ENCODE measurements around the gene ATG5. TPM values are rescaled to one million over a fixed set of nuclear protein-coding genes. Genes with fewer than 3 reads are reported as not detected.

Gene ATG5
- total and polyA plus RNA-seq, 2 donors (not counting 1 experiment from before 2014, with no cell fraction given): 13.6 to 26.3 TPM

DNA sequence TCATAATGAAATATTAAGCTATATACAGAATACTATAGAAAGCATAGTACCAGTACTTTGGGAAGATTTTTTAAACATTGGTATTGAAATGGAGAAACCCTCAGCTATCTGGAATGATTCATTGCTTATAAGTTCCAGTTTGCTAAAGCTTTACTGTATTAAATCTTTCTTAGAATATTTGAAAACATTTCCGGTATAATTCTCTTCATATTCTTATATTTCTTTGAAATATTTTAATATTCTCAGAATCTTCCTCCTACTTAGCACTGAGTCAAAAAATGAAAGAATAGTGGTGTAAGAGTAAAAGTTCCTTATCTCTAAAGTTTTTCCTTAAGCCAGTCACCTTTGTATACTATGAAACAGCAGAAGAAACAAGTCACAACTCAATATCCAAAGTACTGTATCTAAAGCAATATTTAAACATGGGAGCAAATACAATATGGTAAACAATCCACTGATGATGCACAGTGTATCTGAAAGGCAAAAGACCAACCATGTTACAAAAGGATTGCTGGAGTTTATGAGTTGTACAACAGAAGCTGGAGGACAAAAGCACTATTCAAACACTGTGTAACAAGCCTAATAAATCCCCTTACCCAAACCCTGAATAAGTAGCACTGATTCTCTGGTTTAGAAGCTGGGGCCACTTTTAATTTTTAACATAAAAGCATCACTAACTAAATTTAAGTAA, 137.3 kb downstream of the ATG5 start:
- ATAC-seq (ENCODE audit: low read depth) (no peak), DNase-seq (no peak)
- no peaks in the 10 kb centered on the region for H3K9me3 Mint-ChIP-seq (ENCODE audit: insufficient read depth)
- Histone ChIP-seq H3K4me1 (ENCODE audit: control insufficient read depth in 2 of 2, insufficient read depth in 2 of 2, low read length in 2 of 2) (peaks cover 3 to 4% of the 10 kb centered on the region in 2 donors), H3K27ac (ENCODE audit: low read length in 2 of 2) (no peak overlapping the region), H4K20me1 (ENCODE audit: control insufficient read depth, insufficient read depth, low read length, poor library complexity, severe bottlenecking) (no peaks in the 10 kb centered on the region), H3K79me2 (ENCODE audit: control insufficient read depth, insufficient read depth, low read length) (no peaks in the 10 kb centered on the region), H3K9me3 (ENCODE audit: control extremely low read depth in 1 of 3, control insufficient read depth in 2 of 3, insufficient read depth in 1 of 3, low read length in 2 of 3) (no peaks in the 10 kb centered on the region), H3K4me2 (replicated peaks; ENCODE audit: low read depth, low read length, poor library complexity, severe bottlenecking) (no peak overlapping the region), H3K36me3 (replicated peaks in 1 of 2; ENCODE audit: control extremely low read depth in 1 of 2, control insufficient read depth in 1 of 2, extremely low read depth in 1 of 2, insufficient read depth in 2 of 2, low read length in 1 of 2) (peaks cover 2 to 5% of the 10 kb centered on the region in 2 experiments), H3K9ac (ENCODE audit: low read length) (no peak overlapping the region), H3K27me3 (replicated peaks in 1 of 4; ENCODE audit: control extremely low read depth in 1 of 4, control insufficient read depth in 3 of 4, insufficient read depth in 4 of 4, low read length in 3 of 4) (no peaks in the 10 kb centered on the region), H2AFZ (ENCODE audit: insufficient read depth, low read depth, low read length, poor library complexity, severe bottlenecking) (no peak overlapping the region), H3K4me3 (ENCODE audit: control extremely low read depth in 1 of 5, extremely low read depth in 1 of 5, insufficient read depth in 1 of 5, low read depth in 2 of 5, low read length in 4 of 5) (no peak overlapping the region)
- no peak overlapping the region for H3K4me3 Mint-ChIP-seq
- POLR2A ChIA-PET: no interaction called here
- no peak overlapping the region for H3K27ac Mint-ChIP-seq
- no peak for TF ChIP-seq EZH2 (IDR thresholded peaks at IDR 0.05; ENCODE audit: borderline replicate concordance, insufficient read depth, low read depth, low read length, poor library complexity, severe bottlenecking)
- TF ChIP-seq, protein P1, sequence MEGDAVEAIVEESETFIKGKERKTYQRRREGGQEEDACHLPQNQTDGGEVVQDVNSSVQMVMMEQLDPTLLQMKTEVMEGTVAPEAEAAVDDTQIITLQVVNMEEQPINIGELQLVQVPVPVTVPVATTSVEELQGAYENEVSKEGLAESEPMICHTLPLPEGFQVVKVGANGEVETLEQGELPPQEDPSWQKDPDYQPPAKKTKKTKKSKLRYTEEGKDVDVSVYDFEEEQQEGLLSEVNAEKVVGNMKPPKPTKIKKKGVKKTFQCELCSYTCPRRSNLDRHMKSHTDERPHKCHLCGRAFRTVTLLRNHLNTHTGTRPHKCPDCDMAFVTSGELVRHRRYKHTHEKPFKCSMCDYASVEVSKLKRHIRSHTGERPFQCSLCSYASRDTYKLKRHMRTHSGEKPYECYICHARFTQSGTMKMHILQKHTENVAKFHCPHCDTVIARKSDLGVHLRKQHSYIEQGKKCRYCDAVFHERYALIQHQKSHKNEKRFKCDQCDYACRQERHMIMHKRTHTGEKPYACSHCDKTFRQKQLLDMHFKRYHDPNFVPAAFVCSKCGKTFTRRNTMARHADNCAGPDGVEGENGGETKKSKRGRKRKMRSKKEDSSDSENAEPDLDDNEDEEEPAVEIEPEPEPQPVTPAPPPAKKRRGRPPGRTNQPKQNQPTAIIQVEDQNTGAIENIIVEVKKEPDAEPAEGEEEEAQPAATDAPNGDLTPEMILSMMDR (IDR thresholded peaks at IDR 0.05): no peak
- CTCF ChIA-PET: no interaction called here
- H3K4me1 Mint-ChIP-seq: peaks cover 9% of the 10 kb centered on the region
- H3K27me3 Mint-ChIP-seq: no peaks in the 10 kb centered on the region
- WGBS (ENCODE audit: insufficient coverage): no CpG with 5 or more reads among the region's 1 CpG
- intact Hi-C loops (cut with micrococcal nuclease): no loop called here

DNA sequence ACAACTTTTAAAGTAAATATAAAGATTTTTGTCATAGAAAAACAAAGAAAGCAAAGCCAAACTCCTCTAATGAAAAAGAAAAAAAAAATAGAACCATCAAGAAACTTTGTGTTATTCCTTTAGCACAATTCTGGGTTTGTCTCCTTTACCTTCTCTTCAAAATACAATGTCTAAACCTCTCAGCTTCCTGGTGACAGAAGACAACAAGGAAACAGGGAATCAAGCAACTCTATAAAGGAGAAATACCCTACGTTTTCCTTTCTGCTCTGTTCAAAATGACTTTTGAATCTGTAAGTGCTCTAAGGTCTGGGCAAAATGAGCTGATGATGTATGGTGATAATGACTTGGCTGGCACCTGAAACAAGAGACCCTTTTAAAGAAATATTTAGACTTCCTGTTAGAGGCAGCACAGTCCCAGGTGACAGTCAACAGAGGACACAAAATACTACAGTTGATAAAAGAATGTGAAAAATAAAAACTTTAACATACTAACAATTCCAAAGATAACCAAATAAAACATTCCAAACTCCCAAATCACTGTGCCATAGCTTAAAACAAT, 138.1 kb downstream of the ATG5 start:
- Mint-ChIP-seq H3K27ac (no peak overlapping the region), H3K27me3 (no peaks in the 10 kb centered on the region), H3K9me3 (ENCODE audit: insufficient read depth) (no peaks in the 10 kb centered on the region), H3K4me1 (peaks cover 9% of the 10 kb centered on the region), H3K4me3 (no peak overlapping the region)
- ChIA-PET POLR2A (no interaction called here), CTCF (no interaction called here)
- H2AFZ ChIP-seq (ENCODE audit: insufficient read depth, low read depth, low read length, poor library complexity, severe bottlenecking): no peak overlapping the region
- no CpG with 5 or more reads among the region's 1 CpG for WGBS (ENCODE audit: insufficient coverage)
- peaks cover 3 to 4% of the 10 kb centered on the region in 2 donors for H3K4me1 ChIP-seq (ENCODE audit: control insufficient read depth in 2 of 2, insufficient read depth in 2 of 2, low read length in 2 of 2)
- no peaks in the 10 kb centered on the region for H3K27me3 ChIP-seq (replicated peaks in 1 of 4; ENCODE audit: control extremely low read depth in 1 of 4, control insufficient read depth in 3 of 4, insufficient read depth in 4 of 4, low read length in 3 of 4)
- no peaks in the 10 kb centered on the region for H3K79me2 ChIP-seq (ENCODE audit: control insufficient read depth, insufficient read depth, low read length)
- no peak overlapping the region for H3K4me2 ChIP-seq (replicated peaks; ENCODE audit: low read depth, low read length, poor library complexity, severe bottlenecking)
- H3K9ac ChIP-seq (ENCODE audit: low read length): no peak overlapping the region
- DNase-seq: no peak
- H4K20me1 ChIP-seq (ENCODE audit: control insufficient read depth, insufficient read depth, low read length, poor library complexity, severe bottlenecking): no peaks in the 10 kb centered on the region
- no peak for ATAC-seq (ENCODE audit: low read depth)
- TF ChIP-seq EZH2 (IDR thresholded peaks at IDR 0.05; ENCODE audit: borderline replicate concordance, insufficient read depth, low read depth, low read length, poor library complexity, severe bottlenecking): no peak
- H3K9me3 ChIP-seq (ENCODE audit: control extremely low read depth in 1 of 3, control insufficient read depth in 2 of 3, insufficient read depth in 1 of 3, low read length in 2 of 3): no peaks in the 10 kb centered on the region
- no peak overlapping the region for H3K4me3 ChIP-seq (ENCODE audit: control extremely low read depth in 1 of 5, extremely low read depth in 1 of 5, insufficient read depth in 1 of 5, low read depth in 2 of 5, low read length in 4 of 5)
- H3K36me3 ChIP-seq (replicated peaks in 1 of 2; ENCODE audit: control extremely low read depth in 1 of 2, control insufficient read depth in 1 of 2, extremely low read depth in 1 of 2, insufficient read depth in 2 of 2, low read length in 1 of 2): peaks cover 2 to 5% of the 10 kb centered on the region in 2 experiments
- no peak overlapping the region for H3K27ac ChIP-seq (ENCODE audit: low read length in 2 of 2)
- intact Hi-C loops (cut with micrococcal nuclease): no loop called here

Measured in B cell (primary cell).